Amniotic stem cell (primary cell): Measurements from ENCODE around the gene MARVELD2.
A peak's percentile ranks its signal among the peaks of the same experiment; 100 is the strongest.
"Not testable (repeated sequence)": the region's sequence is repeated elsewhere in the genome, so short reads cannot be mapped to it uniquely, and the experiment has no call there.

Experiments used
- DNase-seq: peaks from one replicate; lab custom pipeline; 2025; lab: John Stamatoyannopoulos, UW

The MARVELD2 gene

GRCh38 chr5:69449511-69449910 lies 34.6 kb downstream of the MARVELD2 start:
- no peak for DNase-seq

- DNase-seq: peak; percentile 64
Measured at GRCh38 chr5:69450116-69450515, 35.2 kb downstream of the MARVELD2 start.

- DNase-seq: not testable (repeated sequence)
Measured at GRCh38 chr5:69450527-69450926, 35.6 kb downstream of the MARVELD2 start.

GRCh38 chr5:69451941-69452647 lies 37.2 kb downstream of the MARVELD2 start:
- DNase-seq: no peak

- not testable (repeated sequence) for DNase-seq
Measured at GRCh38 chr5:69453487-69453886, 38.6 kb downstream of the MARVELD2 start.

- DNase-seq: no peak
Measured at GRCh38 chr5:69454460-69455249, 39.7 kb downstream of the MARVELD2 start.

GRCh38 chr5:69455428-69455988 lies 40.6 kb downstream of the MARVELD2 start:
- DNase-seq: not testable (repeated sequence)

GRCh38 chr5:69462170-69462569 lies 47.3 kb downstream of the MARVELD2 start:
- DNase-seq: no peak

- DNase-seq: not testable (repeated sequence)
Measured at GRCh38 chr5:69466375-69466774, 51.5 kb downstream of the MARVELD2 start.

- no peak for DNase-seq
Measured at GRCh38 chr5:69467442-69468225, 52.7 kb downstream of the MARVELD2 start.

- DNase-seq: no peak
Measured at GRCh38 chr5:69468631-69469030, 53.7 kb downstream of the MARVELD2 start.

- not testable (repeated sequence) for DNase-seq
Measured at GRCh38 chr5:69471516-69471915, 56.6 kb downstream of the MARVELD2 start.

- DNase-seq: not testable (repeated sequence)
Measured at GRCh38 chr5:69472535-69473143, 57.7 kb downstream of the MARVELD2 start.

- no peak for DNase-seq
Measured at GRCh38 chr5:69477170-69477569, 62.3 kb downstream of the MARVELD2 start.

- not testable (repeated sequence) for DNase-seq
Measured at GRCh38 chr5:69478296-69478695, 63.4 kb downstream of the MARVELD2 start.

GRCh38 chr5:69484891-69485290 lies 70.0 kb downstream of the MARVELD2 start:
- no peak for DNase-seq

- no peak for DNase-seq
Measured at GRCh38 chr5:69485471-69485870, 70.6 kb downstream of the MARVELD2 start.

- DNase-seq: no peak
Measured at GRCh38 chr5:69489246-69489645, 74.3 kb downstream of the MARVELD2 start.

GRCh38 chr5:69491027-69491426 lies 76.1 kb downstream of the MARVELD2 start:
- DNase-seq: no peak

- DNase-seq: no peak
Measured at GRCh38 chr5:69491838-69492390, 77.0 kb downstream of the MARVELD2 start.

- no peak for DNase-seq
Measured at GRCh38 chr5:69492391-69492922, 77.5 kb downstream of the MARVELD2 start, which contains the start of gene OCLN. Gene OCLN, plus strand, starts transcription at chr5:69492790. Its CDS starts 11,455 bp downstream, at chr5:69504245.
